GM19463 (cell line): ENCODE data around the gene SPRING1.
"Not testable (repeated sequence)": the region's sequence is repeated elsewhere in the genome, so short reads cannot be mapped to it uniquely, and the experiment has no call there.

Experiments
- ATAC-seq: cut with Tn5 transposase; IDR thresholded peaks from one replicate; pipeline ENCODE4 v1.9.1; 2021; ENCODE audit warnings: mild to moderate bottlenecking, moderate library complexity; ENCODE audit not compliant: unreplicated experiment

SPRING1 gene, protein sequence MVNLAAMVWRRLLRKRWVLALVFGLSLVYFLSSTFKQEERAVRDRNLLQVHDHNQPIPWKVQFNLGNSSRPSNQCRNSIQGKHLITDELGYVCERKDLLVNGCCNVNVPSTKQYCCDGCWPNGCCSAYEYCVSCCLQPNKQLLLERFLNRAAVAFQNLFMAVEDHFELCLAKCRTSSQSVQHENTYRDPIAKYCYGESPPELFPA

DNA sequence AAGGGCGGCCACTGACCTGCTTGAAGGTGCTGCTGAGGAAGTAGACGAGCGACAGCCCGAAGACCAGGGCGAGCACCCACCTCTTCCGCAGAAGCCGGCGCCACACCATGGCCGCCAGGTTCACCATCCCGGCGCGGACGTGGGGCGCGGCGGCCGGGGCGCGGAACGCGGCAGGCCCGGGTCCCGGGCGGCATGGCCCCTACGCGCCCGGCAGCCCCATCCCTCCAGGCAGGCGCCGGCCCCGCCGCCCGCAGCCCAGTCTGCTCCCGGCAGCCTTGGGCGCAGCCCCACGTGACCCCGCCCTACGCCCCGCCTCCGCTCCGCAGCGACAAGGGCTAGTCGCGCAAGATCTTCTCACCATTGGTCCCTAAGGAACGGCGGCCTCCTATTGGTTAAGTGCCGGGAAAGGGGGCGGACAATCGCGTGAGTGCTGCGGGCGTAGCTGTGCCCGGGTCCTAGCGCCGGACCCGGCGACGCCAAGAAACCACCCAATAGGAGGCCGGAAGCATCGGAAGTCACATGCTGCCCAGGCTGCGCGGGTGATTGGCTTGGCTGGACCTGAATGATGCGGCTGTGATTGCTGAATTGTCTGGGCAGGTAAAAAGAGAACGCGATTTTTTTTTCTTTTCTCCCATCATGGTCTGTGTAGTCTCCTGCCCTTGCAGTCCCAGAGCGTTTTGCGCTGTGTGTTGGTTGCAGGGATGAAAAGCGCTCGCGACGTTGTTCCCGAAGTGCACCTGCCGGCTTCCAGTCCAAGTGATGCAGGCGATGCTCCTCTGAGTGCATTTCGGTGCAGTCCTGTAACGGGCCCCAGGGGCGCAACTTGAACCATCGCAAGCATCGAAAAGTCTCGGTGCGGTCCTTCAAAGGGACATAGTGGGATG lies at the start of gene SPRING1, which contains the start of gene RNFT2:
Gene SPRING1, minus strand, starts transcription at position 296 of the 884 bp plus-strand sequence. Its CDS starts 169 bp downstream, at position 127.
Gene RNFT2, plus strand, starts transcription at position 542 of the 884 bp plus-strand sequence. CDS start 2,183 bp downstream, outside the sequence.
- peak; percentile 96 for ATAC-seq

DNA sequence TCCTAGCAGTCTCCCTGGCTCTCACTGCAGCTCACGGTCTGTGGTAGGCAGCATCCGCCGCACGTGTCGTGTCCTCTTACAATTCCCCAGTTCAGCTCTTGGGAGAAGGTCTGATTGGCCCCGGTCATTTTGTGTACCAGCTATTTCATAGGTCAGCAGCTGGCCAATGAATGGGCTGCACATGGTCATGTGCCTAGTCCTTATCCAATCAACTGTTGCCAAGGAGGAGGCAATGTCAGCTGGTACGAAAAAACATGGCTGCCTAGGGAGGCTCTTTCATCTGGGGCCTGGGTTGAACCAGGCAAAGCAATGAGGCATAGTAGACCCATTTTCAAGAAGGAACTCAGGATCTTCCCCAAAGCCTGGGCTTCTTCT lies 46.4 kb upstream of the SPRING1 start:
- ATAC-seq, result no peak

DNA sequence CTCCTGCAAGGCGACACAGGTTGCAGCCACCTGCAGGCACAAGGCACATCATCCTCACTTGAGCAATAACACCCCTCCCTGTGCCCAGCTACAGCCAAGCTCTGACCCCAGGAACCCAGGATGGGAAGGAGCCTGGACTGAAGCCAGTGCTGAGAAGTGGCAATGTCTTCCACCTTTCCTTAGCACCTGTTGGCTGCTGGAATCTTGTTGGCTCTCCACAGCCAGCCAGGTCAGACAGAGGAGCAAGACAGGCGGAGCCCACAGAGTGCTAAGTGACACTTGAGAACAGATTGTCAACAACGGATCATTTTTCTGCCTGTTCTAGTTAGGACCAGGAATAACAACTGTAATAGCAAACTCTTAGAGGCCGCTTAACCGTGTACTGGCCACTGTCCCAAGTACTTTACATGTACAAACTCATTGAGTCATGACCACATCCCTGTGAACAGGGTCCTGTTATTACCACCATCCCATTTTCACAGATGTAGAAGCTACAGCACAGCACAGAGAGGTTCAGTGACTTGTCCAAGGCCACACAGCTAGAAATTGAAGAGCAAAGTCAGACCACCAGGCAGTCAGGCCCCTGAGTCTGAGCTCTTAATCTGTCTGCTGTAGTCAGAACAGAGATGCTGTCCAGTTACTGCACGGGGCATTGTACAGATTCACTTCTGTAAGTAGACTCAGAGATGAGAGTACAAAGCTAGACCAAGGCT lies 45.8 kb upstream of the SPRING1 start:
- ATAC-seq, result no peak

DNA sequence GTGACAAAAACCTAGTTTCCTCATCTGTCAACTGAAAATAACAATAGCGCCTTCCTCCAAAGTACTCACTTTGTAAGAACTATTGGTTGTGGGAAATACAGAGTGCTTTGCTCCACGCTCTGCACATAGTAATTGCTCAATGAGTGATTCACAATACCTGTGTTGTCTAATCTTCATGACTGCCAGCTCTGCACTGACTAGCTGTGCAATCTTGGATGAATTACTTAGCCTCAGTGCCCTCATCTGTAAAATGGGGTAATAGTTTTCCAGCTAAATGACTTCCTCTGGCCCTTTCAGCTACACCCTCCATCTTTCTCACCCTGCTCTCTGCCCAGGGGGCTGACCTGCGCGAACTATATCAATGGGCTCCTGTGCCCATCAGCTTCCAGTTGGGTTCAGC lies 43.1 kb upstream of the SPRING1 start:
- no peak for ATAC-seq

DNA sequence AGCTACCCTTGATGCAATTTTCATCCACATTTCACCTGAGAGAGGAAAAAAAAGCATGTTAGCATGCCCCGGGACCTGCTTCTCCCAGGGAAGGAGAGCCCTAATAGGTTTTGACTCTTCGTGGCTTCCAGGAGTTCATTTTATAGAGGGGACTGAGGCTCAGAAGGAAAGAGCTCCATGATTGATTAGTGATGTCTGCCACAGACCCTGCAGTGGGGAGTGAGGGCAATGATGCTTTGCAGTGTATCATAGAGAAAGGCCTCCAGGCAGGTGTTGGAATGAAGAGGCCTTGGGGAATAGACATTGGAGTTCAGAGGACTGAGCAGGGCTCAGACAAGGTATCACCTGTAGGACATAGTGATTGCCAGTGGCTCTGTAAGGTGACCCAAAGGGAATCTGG lies 41.7 kb upstream of the SPRING1 start:
- no peak for ATAC-seq

DNA sequence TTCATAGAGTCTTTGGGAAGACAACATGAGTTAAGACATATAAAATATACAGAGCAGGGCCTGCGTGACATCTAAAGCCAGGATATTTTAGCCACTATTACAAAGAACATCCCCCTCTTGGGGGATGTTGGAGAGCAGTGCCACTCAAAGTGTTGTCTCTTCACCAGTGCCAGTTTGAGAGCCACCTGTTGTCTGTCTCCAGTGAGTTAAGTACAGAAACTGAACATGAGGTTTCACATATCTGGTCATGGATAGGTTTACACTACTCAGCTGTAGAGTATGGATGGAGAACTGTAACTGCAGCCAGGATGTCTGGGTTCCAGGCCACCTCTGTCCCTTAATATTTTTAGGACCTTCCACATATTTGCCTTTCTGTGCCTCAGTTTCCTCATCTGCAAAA lies 39.4 kb upstream of the SPRING1 start:
- no peak for ATAC-seq

DNA sequence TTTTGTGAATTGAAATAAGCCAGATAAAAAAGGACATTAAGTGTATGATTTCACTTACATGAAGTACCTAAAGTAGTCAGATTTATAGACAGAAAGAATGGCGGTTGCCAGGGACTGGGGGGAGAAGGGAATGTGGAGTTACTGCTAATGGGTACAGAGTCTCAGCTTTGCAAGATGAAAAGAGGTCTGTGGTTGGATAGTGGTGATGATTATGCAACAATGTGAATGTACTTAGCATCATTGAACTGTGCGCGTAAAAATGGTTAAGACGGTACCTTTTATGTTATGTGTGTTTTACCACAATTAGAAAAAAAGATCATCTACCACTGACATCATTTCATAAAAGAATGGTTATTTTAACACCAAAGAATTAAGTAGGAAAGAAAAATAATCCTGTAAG lies 36.2 kb upstream of the SPRING1 start:
- ATAC-seq, result no peak

DNA sequence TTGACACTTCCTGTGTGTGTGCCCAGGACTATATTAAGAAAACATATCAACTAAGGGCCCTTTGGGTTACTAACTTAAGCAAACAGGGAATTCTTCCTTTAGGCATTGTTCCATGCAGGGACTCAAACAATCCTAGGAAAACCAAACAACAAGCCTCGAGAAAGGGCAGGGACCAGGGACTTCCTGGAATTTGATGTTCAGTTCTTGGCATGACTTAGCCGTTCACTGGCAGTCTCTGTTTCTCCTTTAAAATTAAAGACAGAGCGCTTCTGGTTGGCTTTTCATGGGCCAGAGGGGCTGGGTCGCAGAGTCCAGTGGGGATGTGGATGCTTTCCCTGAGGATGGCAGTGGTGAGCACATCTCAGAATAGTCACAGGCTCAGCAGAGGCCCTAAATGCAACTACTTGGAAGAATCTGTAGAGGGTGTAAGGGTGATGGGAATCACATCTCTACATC lies 35.4 kb upstream of the SPRING1 start:
- no peak for ATAC-seq

DNA sequence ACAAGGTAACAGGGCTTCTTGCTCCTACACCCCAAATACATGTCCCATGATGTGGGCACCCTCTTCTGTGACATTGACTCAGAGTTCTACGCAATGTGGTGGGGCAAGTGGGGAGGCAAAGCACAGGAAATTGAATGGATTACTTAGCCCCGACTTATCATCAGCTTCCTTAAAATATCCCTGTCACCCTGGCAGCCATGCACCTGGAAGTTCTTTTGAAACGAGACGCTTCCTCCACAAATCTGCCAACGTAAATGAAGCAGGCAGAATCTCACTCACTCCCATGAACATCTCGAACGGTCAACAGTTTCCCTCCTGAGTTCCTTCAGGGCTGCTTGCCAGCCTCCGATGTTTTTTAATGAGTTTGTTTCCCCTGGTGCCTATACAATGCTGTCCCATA lies 33.8 kb upstream of the SPRING1 start:
- no peak for ATAC-seq

DNA sequence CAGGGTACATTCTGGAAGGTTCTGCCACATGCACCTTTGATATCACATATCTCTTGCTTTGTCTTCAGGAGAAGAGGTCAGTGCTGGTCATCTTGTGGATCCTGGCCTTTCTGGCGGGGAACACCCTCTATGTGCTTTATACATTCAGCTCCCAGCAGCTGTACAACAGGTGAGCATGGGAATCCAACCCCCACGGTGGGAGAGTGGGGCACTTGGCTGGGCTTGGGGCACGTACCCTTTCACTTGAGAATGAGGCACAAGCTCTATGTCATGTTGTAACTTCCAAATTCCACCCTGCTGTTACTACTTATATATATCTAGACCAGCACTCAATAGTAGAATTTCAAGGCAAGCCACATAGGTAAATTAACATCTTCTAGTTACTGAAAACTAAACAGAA lies 28.9 kb upstream of the SPRING1 start:
- ATAC-seq, result no peak

DNA sequence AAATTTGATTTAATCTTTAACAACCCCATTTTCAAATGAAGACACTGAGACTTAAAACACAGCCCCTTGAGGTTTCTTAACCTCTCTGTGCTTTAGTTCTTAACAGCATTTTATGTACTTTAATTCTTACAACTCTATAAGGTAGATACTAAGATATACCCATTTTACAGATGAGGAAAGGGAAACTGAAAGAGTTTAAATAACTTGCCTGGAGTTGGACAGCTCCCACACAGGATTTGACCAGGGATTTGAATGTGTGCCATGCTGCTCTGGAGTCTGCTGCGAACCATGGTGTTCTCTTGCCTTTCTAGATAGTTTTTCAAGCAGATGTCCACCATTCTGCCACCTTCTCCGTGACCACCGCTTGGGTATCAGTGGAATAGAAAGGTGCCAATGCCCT lies 28.4 kb upstream of the SPRING1 start:
- ATAC-seq, result no peak

DNA sequence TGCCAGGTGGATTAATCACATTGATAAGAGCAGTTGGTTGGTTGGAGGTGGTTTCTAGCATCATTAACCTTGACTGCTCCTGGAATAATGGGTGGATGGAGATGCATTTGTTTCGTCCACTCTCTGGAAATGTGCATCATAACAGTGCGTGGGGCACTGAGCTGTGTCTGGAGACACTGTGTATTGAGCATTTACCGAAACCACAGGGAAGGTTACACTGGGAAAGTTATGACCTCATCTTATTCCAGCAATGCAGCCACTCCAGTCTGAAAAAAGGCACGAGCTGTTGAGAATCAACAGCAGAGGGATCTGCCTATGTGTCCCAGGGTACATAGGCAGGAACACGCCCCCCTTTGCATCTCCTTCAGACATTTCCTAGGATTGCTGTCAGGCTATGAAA lies 27.4 kb upstream of the SPRING1 start:
- ATAC-seq, result no peak

DNA sequence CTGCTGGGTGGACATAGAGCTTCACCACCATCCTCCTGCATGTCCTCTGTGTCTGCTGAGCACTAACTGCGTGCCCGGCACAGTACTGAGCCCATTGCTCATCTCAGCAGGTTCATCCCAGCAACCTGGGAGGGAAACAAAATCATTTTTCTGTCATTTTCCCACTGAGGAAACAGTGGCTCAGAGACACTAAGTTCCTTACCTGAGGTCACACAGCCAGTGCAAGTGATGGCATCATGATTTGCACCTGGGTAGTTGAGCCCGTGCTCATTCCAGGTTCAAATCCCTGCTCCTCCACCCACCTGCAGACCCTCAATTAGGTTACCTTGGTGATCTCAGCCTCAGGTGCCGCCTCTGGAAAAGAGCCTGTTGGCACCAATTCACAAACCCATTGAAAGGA lies 23.6 kb upstream of the SPRING1 start:
- ATAC-seq, result no peak

DNA sequence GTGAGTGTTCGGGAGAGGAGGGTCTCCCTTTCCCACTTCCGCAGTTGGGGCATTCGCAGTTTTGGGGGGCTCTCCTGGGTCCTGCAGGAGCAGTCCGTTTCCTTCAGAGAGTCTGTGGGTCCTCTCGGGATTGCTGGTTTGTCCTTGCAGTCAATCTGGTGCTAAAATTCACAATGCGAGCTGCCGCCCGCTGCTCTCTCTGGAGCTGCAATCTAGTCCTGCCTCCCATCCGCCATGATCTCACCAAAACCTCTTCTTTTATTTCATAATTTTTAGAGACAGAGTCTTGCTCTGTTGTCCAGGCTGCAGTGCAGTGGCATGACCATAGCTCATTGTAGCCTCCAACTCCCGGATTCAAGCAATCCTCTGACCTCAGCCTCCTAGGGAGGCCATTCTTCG lies 22.8 kb upstream of the SPRING1 start:
- ATAC-seq, result no peak

DNA sequence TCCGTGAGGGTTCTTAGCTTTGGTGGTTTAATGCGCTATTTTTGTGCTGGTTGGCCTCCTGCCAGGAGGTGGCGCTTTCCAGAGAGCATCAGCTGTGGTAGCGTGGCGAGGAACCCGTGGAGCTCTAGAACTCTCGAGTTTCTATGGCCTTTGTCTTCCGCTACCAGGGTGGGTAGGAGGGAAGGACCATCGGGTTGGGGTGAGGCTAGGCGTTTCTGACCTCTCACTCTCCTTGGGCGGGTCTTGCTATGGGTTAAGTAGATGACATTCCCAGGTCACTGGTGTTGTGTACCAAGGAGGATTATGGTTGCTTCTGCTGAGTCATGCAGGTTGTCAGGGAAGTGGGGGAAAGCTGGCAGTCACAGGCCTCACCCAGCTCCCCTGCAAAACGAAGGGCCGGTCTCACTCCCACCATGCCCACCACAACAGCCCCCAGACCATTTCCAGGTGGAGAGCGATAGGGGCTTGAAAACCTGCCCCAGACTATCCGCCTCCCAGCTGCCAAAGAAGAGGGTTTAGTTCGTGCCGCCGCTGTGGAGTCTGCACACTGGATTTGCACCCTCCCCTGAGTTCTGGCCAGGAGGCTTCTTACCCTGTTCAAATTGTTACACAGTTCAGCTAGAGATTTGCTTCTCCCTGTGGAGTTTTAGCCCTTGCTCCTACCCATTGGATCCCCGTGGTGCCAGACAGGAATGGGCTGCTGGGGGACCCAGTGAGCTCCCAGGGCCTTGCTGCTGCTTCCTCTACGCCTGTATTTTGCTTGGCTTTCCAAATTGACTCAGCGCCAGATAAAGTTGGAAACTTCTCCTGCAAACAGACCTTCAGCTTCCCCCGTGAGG lies 22.1 kb upstream of the SPRING1 start:
- ATAC-seq, result no peak

DNA sequence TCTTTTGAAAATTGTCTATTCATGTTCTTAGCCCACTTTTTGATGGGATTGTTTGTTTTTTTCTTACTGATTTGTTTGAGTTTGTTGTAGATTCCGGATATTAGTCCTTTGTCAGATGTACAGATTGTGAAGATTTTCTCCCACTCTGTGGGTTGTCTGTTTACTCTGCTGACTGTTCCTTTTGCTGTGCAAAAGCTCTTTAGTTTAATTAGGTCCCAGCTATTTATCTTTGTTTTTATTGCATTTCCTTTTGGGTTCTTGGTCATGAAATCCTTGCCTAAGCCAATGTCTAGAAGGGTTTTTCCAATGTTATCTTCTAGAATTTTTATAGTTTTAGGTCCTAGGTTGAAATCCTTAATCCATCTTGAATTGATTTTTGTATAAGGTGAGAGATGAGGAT lies 16.9 kb upstream of the SPRING1 start:
- not testable (repeated sequence) for ATAC-seq

DNA sequence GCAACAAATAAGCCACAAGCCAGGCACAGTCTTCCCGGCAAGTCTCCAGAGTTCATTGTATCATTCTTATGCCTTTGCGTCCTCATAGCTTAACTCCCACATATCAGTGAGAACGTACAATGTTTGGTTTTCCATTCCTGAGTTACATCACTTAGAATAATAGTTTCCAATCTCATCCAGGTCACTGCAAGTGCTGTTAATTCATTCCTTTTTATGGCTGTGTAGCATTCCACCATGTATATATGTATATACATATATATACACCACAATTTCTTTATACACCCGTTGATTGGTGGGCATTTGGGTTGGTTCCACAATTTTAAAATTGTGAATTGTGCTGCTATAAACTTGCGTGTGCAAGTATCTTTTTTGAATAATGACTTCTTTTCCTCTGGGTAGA lies 16.2 kb upstream of the SPRING1 start:
- ATAC-seq, result not testable (repeated sequence)

DNA sequence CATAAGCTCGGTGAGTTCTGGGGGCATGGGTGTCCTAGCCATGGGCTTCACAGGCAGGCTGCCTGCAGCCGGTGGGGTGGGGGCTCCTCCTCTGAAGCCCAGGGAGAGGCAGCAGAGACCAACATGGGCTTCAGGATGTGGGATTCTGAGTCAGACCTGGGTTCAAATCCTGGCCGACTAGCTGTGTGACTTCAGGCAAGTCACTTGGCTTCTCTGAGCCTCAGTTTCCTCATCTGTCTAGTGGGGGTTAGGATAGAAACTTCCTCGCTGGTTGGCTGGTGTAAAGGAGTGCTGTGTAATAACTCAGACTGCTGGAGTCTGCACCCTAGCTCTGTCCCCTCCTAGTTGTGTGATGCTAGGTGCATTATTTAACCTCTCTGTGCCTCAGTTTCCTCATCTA lies 12.4 kb upstream of the SPRING1 start:
- ATAC-seq, result no peak

DNA sequence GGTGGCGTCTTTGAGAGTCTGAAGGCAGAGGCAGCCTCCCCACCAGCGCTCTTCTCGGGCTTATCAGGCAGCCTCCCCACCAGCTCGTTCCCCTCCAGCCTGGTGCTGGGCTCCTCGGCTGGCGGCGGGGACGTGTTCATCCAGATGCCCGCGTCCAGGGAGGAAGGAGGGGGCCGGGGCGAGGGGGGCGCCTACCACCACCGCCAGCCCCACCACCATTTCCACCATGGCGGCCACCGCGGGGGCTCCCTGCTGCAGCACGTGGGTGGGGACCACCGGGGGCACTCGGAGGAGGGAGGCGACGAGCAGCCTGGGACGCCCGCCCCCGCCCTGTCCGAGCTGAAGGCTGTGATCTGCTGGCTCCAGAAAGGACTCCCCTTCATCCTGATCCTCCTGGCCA lies 12.0 kb upstream of the SPRING1 start:
- no peak for ATAC-seq

DNA sequence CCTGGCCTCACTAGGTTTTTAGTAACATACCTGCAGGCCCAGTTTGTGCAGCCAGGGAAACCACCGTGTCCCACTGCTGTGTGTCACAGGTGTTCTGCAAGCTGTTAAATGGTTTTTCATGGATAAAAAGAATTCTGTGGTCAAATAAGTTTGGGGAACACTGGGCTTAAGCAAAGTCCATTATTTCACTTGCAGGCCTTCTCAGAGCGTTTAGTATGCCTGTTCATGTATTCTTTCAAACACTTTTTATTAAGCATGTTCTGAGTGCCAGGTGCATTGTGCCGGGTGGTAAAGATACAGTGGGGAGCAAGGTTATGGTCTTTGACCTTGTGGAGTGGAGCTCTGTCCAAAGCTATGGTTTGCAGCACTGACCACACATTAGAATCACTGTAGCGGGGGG lies 7.7 kb upstream of the SPRING1 start:
- no peak for ATAC-seq

DNA sequence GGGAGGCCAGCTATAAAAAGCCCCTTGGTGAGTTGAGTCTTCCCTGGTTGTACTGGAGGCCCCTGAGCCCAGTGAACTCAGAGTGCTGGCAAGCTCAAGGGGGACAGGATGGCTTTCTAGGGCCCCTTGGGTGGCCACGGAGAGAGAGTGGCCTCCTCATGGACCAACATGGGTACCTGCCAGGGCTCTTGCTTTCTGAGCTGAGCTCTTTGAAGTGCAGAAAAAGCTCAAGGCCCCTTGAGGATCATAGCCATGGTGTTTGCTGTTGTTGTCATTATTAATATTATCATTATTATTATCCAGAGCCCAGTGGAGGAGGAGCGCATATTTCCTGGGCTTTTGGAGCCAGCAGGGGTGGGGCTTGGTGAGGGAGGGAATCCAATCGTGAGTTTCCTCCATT lies 6.9 kb upstream of the SPRING1 start:
- ATAC-seq, result no peak
